Measurements from ENCODE around the gene TMEM214. TPM values are rescaled to one million over a fixed set of nuclear protein-coding genes. Genes with fewer than 3 reads are reported as not detected.

TMEM214 gene
- total RNA-seq, 1 donor from 2014 or later: 28.2 TPM

- no peak for DNase-seq (ENCODE audit: low spot score)
These were observed 51.7 kb downstream of the TMEM214 start for GRCh38 chr2:27084297-27085061.

GRCh38 chr2:27085062-27085672, 52.4 kb downstream of the TMEM214 start:
- no peak for DNase-seq (ENCODE audit: low spot score)

- DNase-seq (ENCODE audit: low spot score): peak; percentile 66
These were observed 52.9 kb downstream of the TMEM214 start for GRCh38 chr2:27085673-27086089.

GRCh38 chr2:27086090-27086723, 53.4 kb downstream of the TMEM214 start:
- DNase-seq (ENCODE audit: low spot score): peak; percentile 95

- no peak for DNase-seq (ENCODE audit: low spot score)
These were observed 54.2 kb downstream of the TMEM214 start, which contains the start of gene KHK for GRCh38 chr2:27086724-27087593. Gene KHK (plus strand): TSS chr2:27086772. CDS start chr2:27087260, 488 bp downstream.

- DNase-seq (ENCODE audit: low spot score): no peak
These were observed 55.2 kb downstream of the TMEM214 start for GRCh38 chr2:27087823-27088410.

- DNase-seq (ENCODE audit: low spot score): no peak
These were observed 55.9 kb downstream of the TMEM214 start for GRCh38 chr2:27088634-27089033.

GRCh38 chr2:27089111-27089954, 56.6 kb downstream of the TMEM214 start:
- no peak for DNase-seq (ENCODE audit: low spot score)

Other genes starting within 250 kb of the TMEM214 start
- gene CENPA, start 246.9 kb upstream of the TMEM214 start, total RNA-seq (ENCODE audit: insufficient read depth, low replicate concordance): 4.1 TPM
- gene DPYSL5, start 184.8 kb upstream of the TMEM214 start, total RNA-seq (ENCODE audit: insufficient read depth, low replicate concordance): 0.72 TPM
- gene MAPRE3, start 62.3 kb upstream of the TMEM214 start, total RNA-seq (ENCODE audit: insufficient read depth, low replicate concordance): 4.1 TPM
- 5.5 TPM for gene AGBL5, start 18.7 kb downstream of the TMEM214 start, total RNA-seq (ENCODE audit: insufficient read depth, low replicate concordance)
- 441 TPM for gene OST4, start 38.7 kb downstream of the TMEM214 start, total RNA-seq (ENCODE audit: insufficient read depth, low replicate concordance)
- gene EMILIN1, start 45.6 kb downstream of the TMEM214 start, total RNA-seq (ENCODE audit: insufficient read depth, low replicate concordance): 287 TPM
- 3.4 TPM for gene KHK, start 53.8 kb downstream of the TMEM214 start, total RNA-seq (ENCODE audit: insufficient read depth, low replicate concordance)
- gene CGREF1, start 86.2 kb downstream of the TMEM214 start, total RNA-seq (ENCODE audit: insufficient read depth, low replicate concordance): 11.6 TPM
- 1.2 TPM for gene ABHD1, start 90.8 kb downstream of the TMEM214 start, total RNA-seq (ENCODE audit: insufficient read depth, low replicate concordance)
- gene PREB, start 101.7 kb downstream of the TMEM214 start, total RNA-seq (ENCODE audit: insufficient read depth, low replicate concordance): 20.2 TPM
- gene PRR30, start 106.4 kb downstream of the TMEM214 start, total RNA-seq (ENCODE audit: insufficient read depth, low replicate concordance): not detected
- gene TCF23, start 116.0 kb downstream of the TMEM214 start, total RNA-seq (ENCODE audit: insufficient read depth, low replicate concordance): 1.7 TPM
- 112 TPM for gene ATRAID, start 179.1 kb downstream of the TMEM214 start, total RNA-seq (ENCODE audit: insufficient read depth, low replicate concordance)
- gene SLC5A6, start 179.3 kb downstream of the TMEM214 start, total RNA-seq (ENCODE audit: insufficient read depth, low replicate concordance): 13.0 TPM
- gene CAD, start 184.4 kb downstream of the TMEM214 start, total RNA-seq (ENCODE audit: insufficient read depth, low replicate concordance): 45.0 TPM
- 5.5 TPM for gene SLC30A3, start 230.1 kb downstream of the TMEM214 start, total RNA-seq (ENCODE audit: insufficient read depth, low replicate concordance)
- gene DNAJC5G, start 242.5 kb downstream of the TMEM214 start, total RNA-seq (ENCODE audit: insufficient read depth, low replicate concordance): not detected
- gene TRIM54, start 249.5 kb downstream of the TMEM214 start, total RNA-seq (ENCODE audit: insufficient read depth, low replicate concordance): 5.1 TPM